K562 (cell line): ENCODE measurements around the gene CEP95. TPM values are rescaled to one million over a fixed set of nuclear protein-coding genes. Genes with fewer than 3 reads are reported as not detected.

Source experiments
- CUX1 ChIP-seq: fragments of 200-800 bp; sonication (Bioruptor generic); IDR thresholded peaks from 2 replicates; pipeline ENCODE4 v1.6.1; 2016; ENCODE audit warnings: missing genetic modification characterization, missing compliant biosample characterization
- EGR1 ChIP-seq: fragments of 450-650 bp; conservative IDR thresholded peaks from 2 replicates; pipeline ENCODE4 v1.6.1; 2017; ENCODE audit warnings: mild to moderate bottlenecking
- ELF2 ChIP-seq: fragments of 250-450 bp; sonication (Bioruptor Pico); IDR thresholded peaks from 2 replicates; pipeline ENCODE4 v1.5.0; 2021; ENCODE audit warnings: mild to moderate bottlenecking
- KAT7 ChIP-seq: sonication (generic); formaldehyde crosslinking; IDR thresholded peaks from 2 replicates; pipeline ENCODE4 v1.8.0; 2022; ENCODE audit warnings: missing genetic modification reagents, mild to moderate bottlenecking, borderline replicate concordance
- MAZ ChIP-seq, 2 experiments: fragments of 450-650 bp in 1 of 2; sonication (generic) in 1 of 2; formaldehyde crosslinking; IDR thresholded peaks in 1 of 2; conservative IDR thresholded peaks in 1 of 2; 2 replicates each; pipeline versions ENCODE4 v1.4.0 to v1.5.0; 2020; ENCODE audit warnings: mild to moderate bottlenecking in 1 of 2, missing genetic modification reagents in 1 of 2
- MEF2D ChIP-seq: conservative IDR thresholded peaks from 2 replicates; pipeline ENCODE4 v1.6.1; 2016; ENCODE audit warnings: low read depth, missing genetic modification characterization, missing compliant biosample characterization
- SMAD2 ChIP-seq: fragments of 150-350 bp; IDR thresholded peaks from 2 replicates; pipeline ENCODE4 v1.6.1; 2014; ENCODE audit warnings: low read depth, mild to moderate bottlenecking, low read length
- STAT5A ChIP-seq: IDR thresholded peaks from 2 replicates; pipeline ENCODE4 v1.6.1; 2012; ENCODE audit warnings: low read length, inconsistent platforms, borderline replicate concordance
- TAF1 ChIP-seq: IDR thresholded peaks from 2 replicates; pipeline ENCODE4 v1.6.1; 2011; ENCODE audit warnings: mild to moderate bottlenecking, low read length, moderate library complexity; ENCODE audit not compliant: insufficient read depth, control insufficient read depth, severe bottlenecking; ENCODE audit errors: extremely low read depth
- ZNF699 ChIP-seq: fragments of 250-450 bp; sonication (Bioruptor Pico); IDR thresholded peaks from 2 replicates; pipeline ENCODE4 v1.8.0; 2021; ENCODE audit warnings: mild to moderate bottlenecking, moderate library complexity; ENCODE audit not compliant: insufficient replicate concordance
- ZNF830 ChIP-seq: fragments of 250-450 bp; sonication (Bioruptor Pico); IDR thresholded peaks from 2 replicates; pipeline ENCODE4 v1.5.0; 2021; ENCODE audit warnings: mild to moderate bottlenecking
- polyA plus RNA-seq, 8 experiments: library from polyadenylated mRNA; depleted of rRNA in 4 of 8; stranded (reverse) in 5 of 8; unstranded in 3 of 8; fragments of >200 nt; fragmentation: Nextera tagmentation in 2 of 8; fragmentation: Illumina TruSeq in 1 of 8; extraction: Ambion mirVana in 2 of 8; extraction: Trizol in 1 of 8; gene quantifications; 2 replicates each; pipeline versions ENCODE4 v1.2.1 to v1.2.3, GENCODE V29; 2011 to 2014; ENCODE audit warnings: inconsistent platforms in 1 of 8, missing spikeins in 1 of 8
- total RNA-seq, 7 experiments: library from RNA; depleted of rRNA in 6 of 7; stranded (reverse); fragments of >200 nt in 6 of 7; fragmentation: Illumina TruSeq in 2 of 7; extraction: Trizol in 2 of 7; gene quantifications; 2 replicates each; pipeline versions ENCODE4 v1.2.1 to v1.2.3, GENCODE V29; 2011 to 2021; ENCODE audit warnings: low replicate concordance in 1 of 7

Gene CEP95
- total and polyA plus RNA-seq, 9 of the 15 experiments (the other 6 are each of a cell fraction or from before 2014, with no cell fraction given), result 26.7 to 80.7 (median 56.9) TPM

- TF ChIP-seq STAT5A (no peak), MEF2D (peak; percentile 50; the same call in 1 of the 2 replicates), MAZ (CRISPR knock-in tag; conservative IDR thresholded peaks at IDR 0.05 in 1 of 2, IDR thresholded peaks at IDR 0.05 in 1 of 2) (peak; percentile 66 to 79; a peak in 2 of 4 replicates), KAT7 (CRISPR knock-in tag) (peak; percentile 87; the same call in 1 of the 2 replicates), EGR1 (peak; percentile 72), TAF1 (peak; percentile 80), ZNF699 (CRISPR knock-in tag) (no peak), CUX1 (CRISPR knock-in tag) (no peak), ZNF830 (CRISPR knock-in tag) (peak; percentile 25; the same call in 1 of the 2 replicates), ELF2 (CRISPR knock-in tag) (peak; percentile 70; the same call in 1 of the 2 replicates), SMAD2 (no peak)
Measured at GRCh38 chr17:64496786-64497564, 9.8 kb upstream of the CEP95 start, which contains the start of gene POLG2 (continued).
